A673 (cell line): ENCODE data around the gene CAND1.

Experiments
- CTCF ChIP-seq: fragments of 300-800, 200-600 bp; sonication (generic); conservative IDR thresholded peaks from 2 replicates; pipeline ENCODE4 v1.5.1; 2017; ENCODE audit warnings: low read depth, mild to moderate bottlenecking, antibody characterized with exemption, low read length, moderate library complexity, mixed read lengths
- EZH2 ChIP-seq: fragments of 200-600 bp; sonication (generic); IDR thresholded peaks from 2 replicates; pipeline ENCODE4 v1.6.1; 2017; ENCODE audit warnings: borderline replicate concordance, low read depth, mild to moderate bottlenecking, mixed read lengths, antibody characterized with exemption, low read length; ENCODE audit not compliant: poor library complexity, severe bottlenecking

- TF ChIP-seq CTCF (no peak), EZH2 (no peak)
Observed at GRCh38 chr12:67276421-67276820, 7.3 kb downstream of the CAND1 start.
